Stimulated activated naive CD8-positive, alpha-beta T cell treated with anti-CD3 and anti-CD28 coated beads, Interleukin-15, Interleukin-2, amounts not matched to agents 100 ng/mL and 50 ng/mL, for 24 hours (primary cell): ENCODE data around the gene LLGL2.

Source experiments
- H3K27ac Mint-ChIP-seq: one replicate; pipeline ENCODE4 v1.8.0; 2021; ENCODE audit warnings: mild to moderate bottlenecking, mixed read lengths
- H3K27me3 Mint-ChIP-seq: one replicate; pipeline ENCODE4 v1.8.0; 2021; ENCODE audit warnings: mixed read lengths
- H3K36me3 Mint-ChIP-seq: one replicate; pipeline ENCODE4 v1.8.0; 2021; ENCODE audit warnings: low read depth, mixed read lengths
- H3K4me1 Mint-ChIP-seq: one replicate; pipeline ENCODE4 v1.8.0; 2021; ENCODE audit warnings: low read depth, mixed read lengths
- H3K4me3 Mint-ChIP-seq: one replicate; pipeline ENCODE4 v1.8.0; 2021; ENCODE audit warnings: mild to moderate bottlenecking, mixed read lengths
- H3K9me3 Mint-ChIP-seq: one replicate; pipeline ENCODE4 v1.8.0; 2021; ENCODE audit warnings: mixed read lengths

The LLGL2 gene

DNA sequence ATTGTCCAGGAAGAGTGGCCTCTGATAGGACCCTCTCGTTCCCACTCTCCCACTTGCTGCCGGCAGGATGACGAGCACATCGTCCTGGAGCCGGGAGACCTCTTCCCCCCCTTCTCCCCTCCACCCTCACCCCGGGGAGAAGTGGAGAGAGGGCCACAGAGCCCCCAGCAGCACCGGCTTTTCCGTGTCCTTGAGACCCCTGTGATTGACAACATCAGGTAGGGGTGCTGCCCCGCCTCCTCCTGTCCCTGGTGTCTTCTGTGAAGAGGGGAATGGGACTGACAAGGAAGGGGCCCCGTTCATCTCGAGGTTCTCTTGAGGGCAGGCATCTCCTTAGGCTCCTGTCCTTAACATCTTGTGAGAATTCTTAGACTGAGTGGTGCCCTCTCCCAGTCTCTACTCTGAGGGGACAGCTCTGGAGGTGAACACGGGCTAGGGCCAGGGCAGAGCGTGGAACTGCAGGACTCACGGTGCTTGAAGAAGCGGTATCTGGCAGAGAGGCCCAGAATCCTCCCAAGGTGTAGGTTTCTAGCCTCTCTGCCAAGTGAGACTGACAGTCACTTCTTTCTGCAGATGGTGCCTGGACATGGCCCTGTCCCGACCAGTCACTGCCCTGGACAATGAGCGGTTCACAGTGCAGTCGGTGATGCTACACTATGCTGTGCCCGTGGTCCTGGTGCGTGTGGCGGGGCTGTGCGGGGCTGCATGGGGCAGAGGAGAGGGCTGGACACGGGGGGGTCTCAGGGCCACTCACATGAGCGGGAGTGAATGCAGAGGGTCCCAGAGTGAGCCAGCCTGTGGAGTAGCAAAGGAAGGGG lies 36.6 kb upstream of the LLGL2 start:
- Mint-ChIP-seq H3K9me3 (no peaks in the 10 kb centered on the region), H3K4me1 (peaks cover 23% of the 10 kb centered on the region), H3K36me3 (peaks cover 9% of the 10 kb centered on the region), H3K4me3 (no peak overlapping the region), H3K27me3 (no peaks in the 10 kb centered on the region), H3K27ac (peak overlapping the region; percentile 58)

DNA sequence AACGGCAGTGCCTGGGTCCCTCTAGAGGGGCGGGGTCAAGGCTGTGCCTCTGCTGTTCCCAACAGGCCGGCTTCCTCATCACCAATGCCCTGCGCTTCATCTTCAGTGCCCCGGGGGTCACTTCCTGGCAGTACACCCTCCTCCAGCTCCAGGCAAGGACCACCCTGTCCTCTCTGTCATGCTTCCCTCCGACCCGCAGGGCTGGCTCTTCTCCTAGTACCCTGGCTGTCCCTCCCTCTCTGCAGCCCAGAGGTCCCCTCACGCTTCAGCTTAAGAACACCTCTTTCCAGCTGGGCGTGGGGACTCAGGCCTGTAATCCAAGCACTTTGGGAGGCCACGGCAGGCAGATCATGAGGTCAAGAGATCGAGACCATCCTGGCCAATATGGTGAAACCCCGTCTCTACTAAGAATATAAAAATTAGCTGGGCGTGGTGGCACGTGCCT lies 36.0 kb upstream of the LLGL2 start:
- no peak overlapping the region for H3K27ac Mint-ChIP-seq
- H3K27me3 Mint-ChIP-seq, result no peaks in the 10 kb centered on the region
- H3K4me1 Mint-ChIP-seq, result peaks cover 23% of the 10 kb centered on the region
- H3K36me3 Mint-ChIP-seq, result peaks cover 12% of the 10 kb centered on the region
- H3K4me3 Mint-ChIP-seq, result no peak overlapping the region
- no peaks in the 10 kb centered on the region for H3K9me3 Mint-ChIP-seq

DNA sequence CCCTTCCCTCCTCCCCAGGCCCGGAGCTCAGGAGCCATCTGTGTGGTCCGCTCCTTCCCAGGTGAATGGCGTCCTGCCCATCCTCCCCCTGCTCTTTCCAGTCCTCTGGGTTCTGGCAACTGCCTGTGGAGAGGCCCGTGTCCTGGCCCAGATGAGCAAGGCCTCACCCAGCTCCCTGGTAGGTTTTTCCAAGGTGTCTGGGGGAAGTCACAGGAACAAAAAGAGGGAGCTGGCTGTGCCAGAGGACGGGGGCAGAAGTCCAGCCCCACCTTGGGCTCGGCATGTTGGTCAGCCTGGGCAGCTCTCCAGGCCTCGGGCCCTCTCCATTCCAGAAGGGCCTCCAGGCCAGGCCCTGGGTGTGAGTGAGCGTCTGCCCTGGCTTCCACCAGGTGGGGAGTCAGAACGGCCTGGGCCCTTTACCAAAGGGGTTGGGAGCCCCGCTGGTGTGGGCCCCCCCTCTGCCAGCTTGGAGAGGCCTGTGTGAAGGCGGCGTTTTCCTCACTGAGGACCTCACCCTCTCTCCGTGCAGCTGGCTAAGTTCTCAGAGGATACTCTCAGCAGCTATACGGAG lies 35.2 kb upstream of the LLGL2 start:
- H3K9me3 Mint-ChIP-seq, result no peaks in the 10 kb centered on the region
- H3K27ac Mint-ChIP-seq, result no peak overlapping the region
- H3K36me3 Mint-ChIP-seq, result peaks cover 12% of the 10 kb centered on the region
- no peak overlapping the region for H3K4me3 Mint-ChIP-seq
- H3K27me3 Mint-ChIP-seq, result no peaks in the 10 kb centered on the region
- H3K4me1 Mint-ChIP-seq, result peaks cover 23% of the 10 kb centered on the region

GRCh38 chr17:75490953-75491649 lies 34.4 kb upstream of the LLGL2 start:
- peaks cover 16% of the 10 kb centered on the region for H3K36me3 Mint-ChIP-seq
- peaks cover 23% of the 10 kb centered on the region for H3K4me1 Mint-ChIP-seq
- no peaks in the 10 kb centered on the region for H3K9me3 Mint-ChIP-seq
- H3K4me3 Mint-ChIP-seq, result no peak overlapping the region
- H3K27ac Mint-ChIP-seq, result no peak overlapping the region
- no peaks in the 10 kb centered on the region for H3K27me3 Mint-ChIP-seq

- no peaks in the 10 kb centered on the region for H3K9me3 Mint-ChIP-seq
These were observed 33.8 kb upstream of the LLGL2 start for GRCh38 chr17:75491680-75492079.

DNA sequence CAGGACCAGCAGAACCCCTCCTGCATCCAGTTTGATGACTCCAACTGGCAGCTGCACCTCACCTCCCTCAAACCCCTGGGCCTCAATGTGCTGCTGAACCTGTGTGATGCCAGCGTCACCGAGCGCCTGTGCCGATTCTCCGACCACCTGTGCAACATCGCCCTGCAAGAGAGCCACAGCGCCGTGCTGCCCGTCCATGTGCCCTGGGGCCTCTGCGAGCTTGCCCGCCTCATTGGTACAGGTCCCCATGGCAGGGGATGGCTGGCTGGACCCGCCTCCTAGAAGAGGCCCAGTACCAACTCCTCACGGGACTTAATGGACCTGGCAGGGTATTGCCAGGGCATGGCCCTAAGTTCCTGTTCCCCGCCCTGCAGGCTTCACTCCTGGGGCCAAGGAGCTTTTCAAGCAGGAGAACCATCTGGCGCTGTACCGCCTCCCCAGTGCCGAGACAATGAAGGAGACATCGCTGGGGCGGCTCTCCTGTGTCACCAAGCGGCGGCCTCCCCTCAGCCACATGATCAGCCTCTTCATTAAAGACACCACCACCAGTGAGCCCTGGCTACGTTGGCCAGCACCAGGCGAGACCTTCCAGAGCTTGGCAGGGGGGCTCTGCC lies 32.8 kb upstream of the LLGL2 start:
- Mint-ChIP-seq H3K4me1 (peaks cover 9% of the 10 kb centered on the region), H3K9me3 (no peaks in the 10 kb centered on the region), H3K4me3 (no peak overlapping the region), H3K36me3 (peaks cover 11% of the 10 kb centered on the region), H3K27ac (no peak overlapping the region), H3K27me3 (no peaks in the 10 kb centered on the region)

More at GRCh38 chr17:75491680-75492079, 33.8 kb upstream of the LLGL2 start:
- Mint-ChIP-seq H3K4me3 (no peak overlapping the region), H3K4me1 (peaks cover 18% of the 10 kb centered on the region), H3K27me3 (no peaks in the 10 kb centered on the region), H3K27ac (no peak overlapping the region), H3K36me3 (peaks cover 11% of the 10 kb centered on the region)

GRCh38 chr17:75493476-75494129 lies 31.9 kb upstream of the LLGL2 start:
- Mint-ChIP-seq H3K27me3 (no peaks in the 10 kb centered on the region), H3K4me3 (no peak overlapping the region), H3K9me3 (no peaks in the 10 kb centered on the region), H3K4me1 (no peaks in the 10 kb centered on the region), H3K36me3 (peaks cover 11% of the 10 kb centered on the region), H3K27ac (no peak overlapping the region)

- H3K9me3 Mint-ChIP-seq, result no peaks in the 10 kb centered on the region
- H3K36me3 Mint-ChIP-seq, result peaks cover 11% of the 10 kb centered on the region
- no peaks in the 10 kb centered on the region for H3K4me1 Mint-ChIP-seq
- H3K4me3 Mint-ChIP-seq, result no peak overlapping the region
- no peak overlapping the region for H3K27ac Mint-ChIP-seq
- H3K27me3 Mint-ChIP-seq, result no peaks in the 10 kb centered on the region
These were observed 31.1 kb upstream of the LLGL2 start for GRCh38 chr17:75494326-75494877.

DNA sequence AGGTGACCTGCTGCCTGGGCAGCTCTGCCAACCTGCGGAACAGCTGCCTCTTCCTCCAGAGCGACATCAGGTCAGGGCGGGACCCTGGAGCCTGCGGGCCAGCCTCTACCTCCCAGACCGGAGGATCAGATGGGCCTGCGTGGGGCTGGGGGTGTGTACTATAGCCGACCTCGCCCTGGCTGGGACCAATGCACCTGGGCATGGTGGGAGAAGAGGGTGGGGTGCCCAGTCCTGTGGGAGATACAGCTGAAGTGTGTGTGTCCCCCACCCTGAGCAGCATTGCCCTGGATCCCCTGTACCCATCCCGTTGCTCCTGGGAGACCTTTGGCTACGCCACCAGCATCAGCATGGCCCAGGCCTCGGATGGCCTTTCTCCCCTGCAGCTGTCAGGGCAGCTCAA lies 29.5 kb upstream of the LLGL2 start:
- Mint-ChIP-seq H3K9me3 (no peaks in the 10 kb centered on the region), H3K4me3 (no peak overlapping the region), H3K27me3 (no peaks in the 10 kb centered on the region), H3K27ac (no peak overlapping the region), H3K36me3 (peaks cover 11% of the 10 kb centered on the region), H3K4me1 (no peaks in the 10 kb centered on the region)

DNA sequence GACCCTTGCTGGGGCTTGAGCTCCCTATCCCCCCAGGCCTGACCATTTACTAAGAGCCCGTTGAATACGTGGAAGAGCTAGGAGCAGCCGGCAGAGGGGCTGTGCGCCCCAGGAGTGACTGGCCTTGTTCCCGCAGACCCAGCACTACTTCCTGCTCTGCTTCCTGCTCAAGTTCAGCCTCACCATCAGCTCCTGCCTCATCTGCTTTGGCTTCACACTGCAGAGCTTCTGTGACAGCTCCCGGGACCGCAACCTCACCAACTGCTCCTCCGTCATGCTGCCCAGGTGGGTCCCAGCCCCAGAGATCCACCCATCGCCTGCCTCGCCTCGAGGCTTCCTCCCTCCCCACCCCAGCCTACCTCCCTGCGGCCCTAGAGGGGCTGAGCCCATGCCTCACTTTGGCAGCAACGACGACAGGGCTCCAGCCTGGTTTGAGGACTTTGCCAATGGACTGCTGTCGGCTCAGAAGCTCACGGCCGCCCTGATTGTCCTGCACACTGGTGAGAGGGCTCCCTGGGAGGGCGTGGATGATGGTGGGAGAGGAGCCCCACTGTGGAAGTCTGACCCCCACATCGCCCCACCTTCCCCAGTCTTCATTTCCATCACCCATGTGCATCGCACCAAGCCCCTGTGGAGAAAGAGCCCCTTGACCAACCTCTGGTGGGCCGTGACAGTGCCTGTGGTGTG lies 27.3 kb upstream of the LLGL2 start:
- Mint-ChIP-seq H3K27ac (no peak overlapping the region), H3K9me3 (no peaks in the 10 kb centered on the region), H3K4me1 (no peaks in the 10 kb centered on the region), H3K4me3 (no peak overlapping the region), H3K27me3 (no peaks in the 10 kb centered on the region), H3K36me3 (peaks cover 11% of the 10 kb centered on the region)

- peaks cover 11% of the 10 kb centered on the region for H3K36me3 Mint-ChIP-seq
- no peak overlapping the region for H3K4me3 Mint-ChIP-seq
- H3K4me1 Mint-ChIP-seq, result no peaks in the 10 kb centered on the region
- H3K9me3 Mint-ChIP-seq, result no peaks in the 10 kb centered on the region
- H3K27me3 Mint-ChIP-seq, result no peaks in the 10 kb centered on the region
- no peak overlapping the region for H3K27ac Mint-ChIP-seq
These were observed 26.7 kb upstream of the LLGL2 start for GRCh38 chr17:75498726-75499213.

- peaks cover 10% of the 10 kb centered on the region for H3K36me3 Mint-ChIP-seq
- H3K4me1 Mint-ChIP-seq, result no peaks in the 10 kb centered on the region
- H3K4me3 Mint-ChIP-seq, result no peak overlapping the region
- H3K27ac Mint-ChIP-seq, result no peak overlapping the region
- H3K9me3 Mint-ChIP-seq, result no peaks in the 10 kb centered on the region
- no peaks in the 10 kb centered on the region for H3K27me3 Mint-ChIP-seq
These were observed 26.0 kb upstream of the LLGL2 start for GRCh38 chr17:75499313-75500022.

DNA sequence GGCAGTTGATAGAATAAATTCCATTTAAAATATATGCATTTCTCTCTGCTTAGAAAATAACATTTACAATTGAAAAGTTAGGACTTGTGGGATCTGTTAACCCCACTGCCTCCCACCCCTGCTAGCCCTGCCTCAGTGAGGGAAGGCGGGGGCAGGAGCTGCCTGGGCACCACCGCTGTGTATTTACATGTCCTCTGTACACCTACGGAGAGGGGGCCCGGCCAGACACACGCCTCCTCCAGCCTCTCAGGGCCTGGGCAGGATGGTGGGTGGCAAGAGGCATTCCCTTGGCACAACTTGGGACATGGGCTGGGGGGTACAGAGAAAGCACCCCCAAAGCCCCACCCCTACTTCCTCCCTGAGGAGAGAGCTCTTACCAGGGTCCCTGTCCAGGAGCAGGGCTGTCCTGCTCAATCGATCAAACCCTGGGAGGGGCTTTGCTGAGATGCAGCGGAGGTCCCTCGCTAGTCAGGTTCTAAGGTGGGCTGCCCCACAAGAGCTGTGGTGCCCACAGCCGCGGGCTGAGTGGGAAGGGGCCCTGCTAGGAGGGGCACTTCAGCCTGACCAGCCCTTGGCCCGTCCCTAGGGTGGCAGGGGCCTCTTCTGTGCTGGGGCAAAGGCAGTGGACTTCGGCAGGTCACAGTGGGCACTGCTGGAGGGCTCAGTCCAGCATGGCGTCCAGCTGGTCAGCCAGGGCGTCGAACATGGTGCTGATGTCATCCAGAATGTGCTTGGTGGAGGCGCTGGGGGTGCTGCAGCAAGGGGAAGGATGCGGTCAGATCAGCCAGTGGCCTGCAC lies 24.9 kb upstream of the LLGL2 start:
- Mint-ChIP-seq H3K4me3 (no peak overlapping the region), H3K27ac (no peak overlapping the region), H3K4me1 (no peaks in the 10 kb centered on the region), H3K27me3 (no peaks in the 10 kb centered on the region), H3K9me3 (no peaks in the 10 kb centered on the region), H3K36me3 (peaks cover 7% of the 10 kb centered on the region)
